ENCODE data around the gene USP34.
"Not testable (repeated sequence)": the region's sequence is repeated elsewhere in the genome, so short reads cannot be mapped to it uniquely, and the experiment has no call there.

Gene USP34

GRCh38 chr2:61247204-61247812 is 223.6 kb downstream of the USP34 start:
- DNase-seq (ENCODE audit: low spot score) = no peak

DNA sequence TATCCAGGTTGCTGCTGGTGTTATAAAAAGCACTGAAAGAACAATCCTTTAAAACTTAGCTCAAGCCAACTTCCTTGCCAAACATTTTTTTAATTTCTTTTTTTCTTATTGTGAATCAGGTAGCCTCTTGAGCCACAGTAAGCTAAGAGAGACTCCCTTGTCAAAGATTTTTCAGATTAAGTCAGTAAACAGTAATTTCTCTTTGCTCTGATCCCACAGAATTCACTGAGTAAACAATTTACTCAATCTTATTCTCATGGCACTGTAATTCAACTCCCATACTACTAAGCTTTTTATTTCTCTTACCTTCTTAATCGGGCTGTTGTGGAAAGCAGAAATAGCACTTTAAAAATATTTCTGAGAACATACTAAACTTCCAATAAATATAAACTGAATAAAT is 226.2 kb downstream of the USP34 start:
- DNase-seq (ENCODE audit: low spot score) = no peak

DNA sequence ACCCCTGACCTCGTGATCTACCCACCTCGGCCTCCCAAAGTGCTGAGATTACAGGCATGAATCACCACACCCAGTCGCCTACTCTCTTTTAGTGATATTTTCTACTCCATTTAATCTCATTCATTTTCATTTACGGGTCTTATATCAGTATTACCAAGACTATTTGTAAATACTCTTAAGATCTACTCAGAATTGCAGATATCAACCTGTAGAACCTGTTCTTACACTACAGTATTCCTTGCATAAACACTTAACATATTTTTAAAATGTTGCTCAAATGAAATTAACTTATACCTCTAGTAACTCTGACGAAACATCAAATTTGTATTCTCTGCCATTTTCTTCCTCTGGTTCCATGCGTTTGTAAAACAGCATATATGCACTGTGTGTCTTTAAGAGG is 229.6 kb downstream of the USP34 start:
- DNase-seq (ENCODE audit: low spot score) = no peak

GRCh38 chr2:61238219-61239012 is 232.5 kb downstream of the USP34 start:
- DNase-seq (ENCODE audit: low spot score) = no peak

DNA sequence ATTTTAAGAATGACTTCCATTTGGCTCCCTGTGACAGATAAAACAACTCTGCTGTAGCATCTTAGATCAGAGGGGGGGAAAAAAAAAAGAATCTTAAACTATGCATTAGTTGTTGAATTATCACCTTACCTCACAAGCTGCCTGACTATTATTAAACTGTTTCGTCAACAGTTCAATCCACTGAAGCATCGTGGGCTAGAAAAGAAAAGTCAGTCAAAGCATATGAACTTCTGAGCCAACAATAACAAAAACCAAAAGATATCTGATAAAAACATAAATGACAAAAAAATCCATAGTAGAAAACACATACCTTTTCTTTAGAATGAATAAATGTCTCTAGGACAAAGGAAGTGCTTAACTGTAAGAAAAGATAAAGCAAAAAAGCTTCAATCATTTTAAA is 235.2 kb downstream of the USP34 start:
- DNase-seq (ENCODE audit: low spot score) = no peak

GRCh38 chr2:61233581-61233980 is 237.3 kb downstream of the USP34 start:
- DNase-seq (ENCODE audit: low spot score) = no peak

- DNase-seq (ENCODE audit: low spot score) = no peak
These were observed 241.0 kb downstream of the USP34 start for GRCh38 chr2:61229936-61230335.

GRCh38 chr2:61222567-61222966 is 248.3 kb downstream of the USP34 start:
- DNase-seq (ENCODE audit: low spot score) = no peak

- DNase-seq (ENCODE audit: low spot score) = no peak
These were observed 249.1 kb downstream of the USP34 start for GRCh38 chr2:61221819-61222218.

DNA sequence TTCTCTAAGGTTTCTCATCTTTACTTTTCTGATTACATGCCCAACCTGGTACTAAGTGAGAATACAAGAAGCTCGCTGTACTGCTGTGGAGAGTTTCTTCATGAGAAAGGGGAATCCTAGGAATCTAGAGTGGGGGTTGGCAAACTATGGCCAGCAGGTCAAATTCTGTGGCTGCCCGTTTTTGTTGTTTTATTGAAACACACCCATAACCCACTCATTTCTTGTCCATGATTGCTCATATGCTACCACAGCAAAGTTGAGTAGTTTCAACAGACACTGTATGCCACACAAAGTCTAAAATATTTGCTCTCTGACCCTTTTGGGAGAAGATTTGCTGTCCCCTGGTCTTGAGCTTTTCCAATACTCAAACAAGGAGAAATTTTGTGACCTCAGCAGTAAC is 250.1 kb downstream of the USP34 start:
- DNase-seq (ENCODE audit: low spot score) = no peak

- no peak for DNase-seq (ENCODE audit: low spot score)
These were observed 252.1 kb downstream of the USP34 start for GRCh38 chr2:61218817-61219170.

GRCh38 chr2:61218076-61218816 is 252.6 kb downstream of the USP34 start:
- DNase-seq (ENCODE audit: low spot score) = no peak

DNA sequence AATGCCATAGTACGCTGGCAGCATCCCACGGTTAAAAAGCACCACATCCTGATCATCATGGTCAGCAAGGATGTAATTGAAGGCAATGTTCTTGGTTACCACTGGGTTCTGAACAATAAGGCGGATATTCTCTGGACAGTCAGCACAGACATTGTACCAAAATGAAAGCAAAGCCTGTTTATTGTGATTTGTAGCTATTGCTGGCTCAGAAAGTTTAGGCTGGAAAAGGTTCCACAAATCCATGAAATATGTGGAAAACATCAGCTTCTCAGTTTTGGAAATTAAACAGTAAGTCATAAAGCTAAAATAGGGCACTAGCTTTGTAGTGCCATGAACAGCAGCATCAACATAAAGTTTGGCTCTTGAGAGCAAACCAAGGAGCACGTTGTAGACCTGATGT is 256.7 kb downstream of the USP34 start:
- DNase-seq (ENCODE audit: low spot score) = no peak

GRCh38 chr2:61210332-61210981 is 260.4 kb downstream of the USP34 start:
- no peak for DNase-seq (ENCODE audit: low spot score)

GRCh38 chr2:61205132-61205531 is 265.8 kb downstream of the USP34 start:
- DNase-seq (ENCODE audit: low spot score) = no peak

GRCh38 chr2:61196671-61197070 is 274.2 kb downstream of the USP34 start:
- DNase-seq (ENCODE audit: low spot score) = no peak

GRCh38 chr2:61194646-61195045 is 276.2 kb downstream of the USP34 start:
- not testable (repeated sequence) for DNase-seq (ENCODE audit: low spot score)

GRCh38 chr2:61193670-61194561 is 277.0 kb downstream of the USP34 start:
- DNase-seq (ENCODE audit: low spot score) = no peak

- DNase-seq (ENCODE audit: low spot score) = no peak
These were observed 283.8 kb downstream of the USP34 start for GRCh38 chr2:61187085-61187484.

DNA sequence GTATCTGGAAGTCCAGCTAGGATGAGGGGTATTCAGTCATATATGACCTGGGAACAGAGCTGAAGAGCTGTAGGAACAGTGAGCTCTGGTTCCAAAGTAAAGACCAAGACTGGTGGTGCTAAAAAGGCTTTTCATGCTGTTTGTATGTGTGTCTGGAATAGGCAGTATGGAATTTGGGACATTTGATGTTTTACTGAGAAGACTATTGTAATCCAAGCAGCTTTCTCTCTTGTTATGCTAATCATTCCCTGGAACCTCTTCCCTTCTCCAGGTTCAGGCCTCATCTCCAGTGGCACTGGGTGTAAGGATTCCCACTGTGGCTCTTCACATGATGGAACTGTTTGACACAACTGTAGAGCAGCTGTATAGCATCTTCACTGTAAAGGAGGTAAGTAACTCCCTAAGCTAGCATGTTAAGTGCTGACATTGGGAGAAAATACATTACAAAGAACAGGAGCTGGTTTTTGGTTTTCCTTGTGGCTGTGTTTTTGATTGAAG is 285.6 kb downstream of the USP34 start:
- DNase-seq (ENCODE audit: low spot score) = no peak

DNA sequence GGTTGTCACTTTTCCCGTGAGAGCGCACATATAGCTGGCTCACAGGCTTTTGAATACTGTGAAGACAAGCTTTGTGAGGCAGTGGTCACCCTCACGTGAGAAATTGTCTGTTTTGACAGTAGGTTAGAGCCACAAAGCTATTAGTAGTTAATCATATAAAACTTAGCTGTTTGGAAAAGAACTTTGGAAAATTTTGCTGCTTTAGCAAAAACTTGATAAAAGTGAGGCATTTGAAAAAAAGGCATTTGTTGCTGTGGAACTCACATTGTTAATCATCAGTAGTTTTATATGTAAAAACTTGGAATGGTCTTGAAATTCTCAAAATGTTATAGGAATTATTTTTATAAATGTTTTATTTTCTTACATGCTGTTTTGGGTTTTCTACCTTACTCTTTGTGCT is 286.6 kb downstream of the USP34 start:
- DNase-seq (ENCODE audit: low spot score) = no peak

All from ecto neural progenitor cell (in vitro differentiated cells).